GM21528 (cell line): ENCODE results near the gene TCAF1.
"Not testable (repeated sequence)": the region's sequence is repeated elsewhere in the genome, so short reads cannot be mapped to it uniquely, and the experiment has no call there.

Experiments used
- ATAC-seq: cut with Tn5 transposase; IDR thresholded peaks from one replicate; pipeline ENCODE4 v1.9.1; 2021; ENCODE audit warnings: mild to moderate bottlenecking, moderate library complexity; ENCODE audit not compliant: unreplicated experiment, low FRiP score

TCAF1 gene

GRCh38 chr7:143905509-143905908 lies 3.5 kb upstream of the TCAF1 start:
- no peak for ATAC-seq

DNA sequence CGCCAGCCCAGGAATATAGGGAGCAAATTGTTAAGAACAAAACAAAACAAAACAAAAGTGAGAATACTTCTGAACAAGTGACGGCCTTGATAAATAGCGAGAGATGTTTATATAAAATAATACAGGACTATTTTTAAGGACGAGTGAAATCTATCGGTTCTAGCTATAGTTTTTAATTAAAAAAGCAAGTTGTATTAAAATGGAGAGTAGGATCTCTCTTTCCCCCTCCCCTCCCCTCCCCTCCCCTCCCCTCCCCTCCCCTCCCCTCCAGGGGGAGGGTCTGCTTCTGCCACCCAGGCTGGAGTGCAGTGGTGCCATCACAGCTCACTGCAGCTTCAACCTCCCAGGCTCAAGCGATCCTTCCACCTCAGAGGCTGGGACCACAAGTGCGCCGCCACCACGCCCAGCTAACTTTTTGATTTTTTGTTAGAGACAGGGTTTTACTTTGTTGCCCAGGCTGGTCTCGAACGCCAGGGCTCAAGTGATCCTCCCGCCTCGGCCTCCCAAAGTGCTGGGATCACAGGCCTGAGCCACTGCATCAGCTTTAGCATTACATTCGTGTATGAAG lies 440 bp upstream of the TCAF1 start:
- ATAC-seq: no peak

DNA sequence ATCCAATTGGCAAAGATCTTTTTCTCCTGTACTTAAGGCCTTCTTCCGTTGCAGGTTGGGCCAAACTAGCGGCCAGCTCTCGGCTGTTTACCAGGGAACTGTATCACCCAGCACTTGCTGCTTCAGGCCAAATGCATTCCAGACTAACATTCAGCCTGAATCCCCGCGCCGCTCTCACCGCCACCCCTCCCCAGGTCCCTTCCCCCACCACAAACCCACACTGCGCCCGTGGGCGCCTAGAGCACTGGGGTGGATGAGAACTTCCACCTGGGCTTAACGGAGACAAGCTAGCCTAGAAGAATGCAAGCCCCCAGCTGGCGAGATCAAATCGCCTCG lies 676 bp downstream of the TCAF1 start:
- no peak for ATAC-seq

DNA sequence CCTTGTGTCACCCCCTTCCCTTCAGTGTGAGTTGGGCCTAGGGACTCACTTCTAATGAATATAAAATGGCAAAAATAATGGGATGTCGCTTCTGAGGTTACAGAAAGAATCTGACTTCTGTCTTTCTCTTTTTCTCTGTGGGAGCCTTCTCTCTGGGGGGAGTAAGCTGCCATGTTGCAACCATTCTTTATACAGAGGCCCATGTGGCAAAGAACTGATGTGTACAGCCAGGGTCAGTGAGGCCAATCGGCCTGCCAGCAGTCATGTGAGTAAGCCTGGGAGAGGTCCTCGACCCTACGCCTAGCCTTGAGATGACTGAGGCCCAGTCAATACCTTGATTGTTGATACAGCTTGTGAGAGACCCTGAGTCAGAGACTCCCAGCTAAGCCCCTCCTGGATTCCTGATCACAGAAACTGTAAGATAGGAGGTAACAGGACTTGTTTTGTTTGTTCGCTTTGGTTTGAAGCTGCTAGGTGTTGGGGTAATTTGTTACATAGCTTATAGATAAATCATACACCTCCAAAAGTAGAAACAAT lies 1.7 kb downstream of the TCAF1 start:
- ATAC-seq: no peak

DNA sequence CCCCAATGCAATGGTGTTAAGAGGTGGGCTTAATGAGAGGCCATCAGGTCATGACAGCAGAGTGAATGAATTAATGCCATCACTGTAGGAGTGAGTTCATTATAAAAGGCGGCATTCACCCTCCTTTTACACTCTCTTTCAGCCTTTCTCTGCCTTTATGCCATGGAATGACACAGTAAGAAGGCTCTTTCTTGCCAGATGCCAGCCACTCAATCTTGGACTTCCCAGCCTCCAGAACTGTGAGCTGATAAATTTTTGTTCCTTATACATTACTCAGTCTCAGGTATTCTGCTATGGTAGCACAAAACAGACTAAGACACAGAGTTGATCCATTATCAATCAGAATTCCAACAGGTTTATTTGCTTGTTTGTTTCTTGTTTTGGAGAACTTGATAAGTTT lies 3.2 kb downstream of the TCAF1 start:
- no peak for ATAC-seq

DNA sequence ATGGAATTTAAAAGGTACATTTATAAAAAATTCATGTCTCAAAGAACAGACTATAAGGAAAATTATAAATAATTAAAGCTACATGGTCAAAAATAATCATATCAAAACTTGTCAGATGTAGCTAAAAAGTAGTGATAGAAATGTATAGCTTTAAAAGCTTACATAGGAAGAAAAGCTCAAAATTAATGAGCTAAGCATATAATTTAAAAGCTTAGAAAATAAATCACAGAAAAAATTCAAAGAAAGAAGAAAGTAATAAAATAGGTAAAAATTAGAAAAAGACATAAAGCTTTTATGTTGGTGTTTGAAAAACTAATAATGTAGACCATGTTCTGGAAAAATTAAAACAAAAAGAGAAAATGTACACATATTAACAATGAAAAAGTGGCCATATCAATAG lies 5.3 kb downstream of the TCAF1 start:
- ATAC-seq: no peak

- ATAC-seq: peak; percentile 98
These were observed 9.3 kb downstream of the TCAF1 start for GRCh38 chr7:143892527-143893300.

DNA sequence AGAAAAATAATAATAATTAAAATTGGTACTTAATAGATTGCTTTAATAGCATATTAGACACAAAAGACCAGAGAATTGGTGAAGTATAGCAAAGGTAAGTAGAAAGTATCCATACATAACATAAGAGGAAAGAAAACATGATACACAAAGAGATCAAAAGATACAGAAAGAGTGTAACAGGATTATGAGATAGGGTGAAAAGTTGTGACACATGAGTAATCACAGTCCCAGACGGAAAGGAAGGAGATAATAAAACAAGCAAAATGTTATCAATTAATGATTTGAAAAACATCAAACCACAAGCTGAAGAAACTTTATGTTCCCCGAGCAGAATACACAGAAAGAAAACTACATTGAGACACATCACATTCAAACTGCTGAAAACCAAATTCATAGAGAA lies 10.5 kb downstream of the TCAF1 start:
- ATAC-seq: no peak

DNA sequence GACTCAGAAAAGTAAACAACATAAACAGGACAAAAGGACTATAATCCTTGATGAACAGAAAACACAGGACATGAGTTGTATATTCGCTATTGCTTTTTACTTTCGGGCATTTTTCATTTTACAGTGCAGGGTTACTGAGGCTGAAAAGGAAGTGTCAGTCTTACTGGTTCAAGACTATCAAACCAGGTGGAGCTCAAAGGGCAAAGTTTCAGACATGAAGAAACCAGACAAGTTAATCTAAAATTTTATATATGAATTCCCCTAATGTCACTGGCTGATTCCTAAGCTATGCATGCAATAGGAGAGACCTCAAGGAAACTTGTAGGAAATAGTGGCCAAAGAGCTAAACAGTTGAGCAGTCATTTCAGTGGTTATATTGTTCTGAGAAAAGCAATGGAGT lies 11.4 kb downstream of the TCAF1 start:
- ATAC-seq: no peak

DNA sequence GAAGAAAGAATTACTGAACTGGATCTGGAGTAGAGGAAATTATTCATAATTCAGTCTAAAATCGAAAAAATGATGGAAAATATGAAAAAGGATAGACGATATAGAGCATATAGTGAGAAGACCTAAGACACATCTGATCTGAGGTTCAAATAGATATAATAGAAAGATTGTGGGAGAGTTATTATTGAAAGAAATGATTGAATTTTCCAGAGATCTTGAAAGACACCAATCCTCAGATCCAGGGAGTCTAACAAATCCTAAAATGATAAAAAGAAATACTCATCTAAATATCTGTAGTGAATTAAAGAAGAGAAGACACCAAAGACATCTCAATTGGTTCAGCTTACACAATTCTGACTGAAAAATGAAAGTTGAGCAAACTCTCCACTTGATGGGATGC lies 12.9 kb downstream of the TCAF1 start:
- no peak for ATAC-seq

- no peak for ATAC-seq
These were observed 15.0 kb downstream of the TCAF1 start for GRCh38 chr7:143886826-143887477.

- no peak for ATAC-seq
These were observed 16.0 kb downstream of the TCAF1 start for GRCh38 chr7:143885951-143886350.

- peak; percentile 86 for ATAC-seq
These were observed 16.9 kb downstream of the TCAF1 start for GRCh38 chr7:143884969-143885559.

- no peak for ATAC-seq
These were observed 17.6 kb downstream of the TCAF1 start for GRCh38 chr7:143884241-143884968.

DNA sequence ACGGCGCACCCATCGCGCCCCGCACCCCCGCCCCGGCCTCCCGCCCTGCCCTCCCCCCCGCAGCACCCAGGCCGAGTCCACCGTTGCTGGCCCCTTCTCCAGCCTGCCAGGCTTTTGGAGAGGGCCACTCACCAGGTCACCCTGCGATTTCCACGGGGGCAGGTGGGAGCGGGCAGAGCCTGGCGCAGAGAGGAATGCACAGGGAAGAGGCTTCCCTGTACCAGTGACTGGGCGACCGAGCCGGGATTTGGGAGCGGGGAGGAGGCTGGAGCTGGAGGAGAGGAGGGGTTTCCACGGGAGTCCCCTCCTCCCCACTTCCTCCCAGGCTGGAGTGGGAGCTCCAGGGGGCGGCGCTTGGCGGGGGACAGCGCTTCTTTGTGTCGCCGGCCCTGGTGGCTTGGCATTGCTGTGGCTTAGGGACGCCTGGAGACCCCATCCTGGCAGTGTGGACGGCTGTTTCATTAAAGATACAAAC lies 19.3 kb downstream of the TCAF1 start:
- ATAC-seq: no peak

GRCh38 chr7:143882020-143882603 lies 19.9 kb downstream of the TCAF1 start:
- no peak for ATAC-seq

GRCh38 chr7:143878884-143879283 lies 23.1 kb downstream of the TCAF1 start:
- no peak for ATAC-seq

DNA sequence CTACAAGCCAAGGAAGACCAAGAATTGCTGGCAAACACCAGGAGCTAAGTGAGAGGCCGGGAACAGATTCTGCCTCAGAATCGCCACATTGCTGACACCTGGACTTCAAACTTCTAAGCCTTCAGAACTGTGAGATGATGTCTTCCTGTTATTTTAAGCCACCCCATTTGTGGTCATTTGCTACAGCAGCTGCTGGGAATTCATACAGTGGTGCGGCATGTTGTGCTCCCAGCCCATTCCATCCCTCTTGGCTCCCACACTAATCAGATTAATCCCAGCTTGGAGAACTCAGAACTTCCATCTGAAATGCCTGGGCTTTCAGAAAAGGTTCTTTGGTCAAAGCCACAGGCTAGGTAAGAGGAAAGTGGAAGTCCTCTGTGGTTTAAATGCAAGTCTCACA lies 24.9 kb downstream of the TCAF1 start:
- ATAC-seq: no peak

GRCh38 chr7:143876218-143876617 lies 25.8 kb downstream of the TCAF1 start:
- no peak for ATAC-seq

DNA sequence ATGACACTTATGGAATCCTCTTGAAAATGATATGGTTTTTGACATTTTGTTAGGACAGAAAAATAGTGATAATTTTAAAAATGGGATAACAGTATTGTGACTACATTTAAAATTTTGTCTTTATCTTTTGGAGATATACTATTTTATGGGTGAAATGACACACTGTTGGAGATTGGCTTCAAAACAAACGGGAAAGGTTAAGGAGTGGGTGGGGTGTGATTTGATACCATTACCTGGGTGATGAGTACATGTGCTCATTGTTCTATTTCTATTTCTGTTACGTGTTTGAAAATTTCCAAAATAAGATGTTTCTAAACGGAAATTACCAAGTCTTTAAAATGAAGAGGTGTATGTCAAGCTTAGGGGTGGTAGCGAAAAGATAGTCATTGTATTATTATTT lies 28.7 kb downstream of the TCAF1 start:
- not testable (repeated sequence) for ATAC-seq
